Ascending aorta (tissue), 2 donors: ENCODE measurements around the gene GHRHR. TPM values are rescaled to one million over a fixed set of nuclear protein-coding genes. Genes with fewer than 3 reads are reported as not detected.
A peak's percentile ranks its signal among the peaks of the same experiment; 100 is the strongest.

Experiments
- DNase-seq, 2 donors: peaks; one replicate each; pipeline ENCODE4 v3.0.0-alpha.2; 2019; ENCODE audit warnings: low spot score in 2 of 2
- H3K27ac ChIP-seq, 2 donors: fragments of 200-600 bp; sonication (generic); one replicate each; pipeline ENCODE4 v1.5.1; 2016 to 2017; ENCODE audit warnings: mild to moderate bottlenecking in 1 of 2
- H3K27me3 ChIP-seq: fragments of 200-600 bp; sonication (generic); one replicate; pipeline ENCODE4 v1.5.1; 2017
- H3K36me3 ChIP-seq, 2 donors: fragments of 200-600 bp; sonication (generic); one replicate each; pipeline ENCODE4 v1.5.1; 2016
- H3K4me1 ChIP-seq, 2 donors: fragments of 200-600 bp; sonication (generic); one replicate each; pipeline ENCODE4 v1.5.1; 2016 to 2017; ENCODE audit warnings: mild to moderate bottlenecking in 1 of 2
- H3K4me3 ChIP-seq, 2 donors: fragments of 200-600 bp; sonication (generic); one replicate each; pipeline ENCODE4 v1.5.1; 2016 to 2017; ENCODE audit warnings: mild to moderate bottlenecking in 1 of 2
- H3K9me3 ChIP-seq, 2 donors: fragments of 200-600 bp; sonication (generic); one replicate each; pipeline ENCODE4 v1.5.1; 2016
- intact Hi-C: fragments of 100-400 bp; cut with DNase I; formaldehyde crosslinking; loops from one replicate; pipeline ENCODE4 v1.15.1; 2023
- total RNA-seq: library from RNA; depleted of rRNA; stranded (reverse); fragments of >200 nt; gene quantifications from one replicate; pipeline ENCODE4 v1.1.0, GENCODE V29; 2016
- TF ChIP-seq, protein P1 (sequence below), 3 experiments: fragments of 200-600 bp in 2 of 3; fragments of 450-650 bp in 1 of 3; sonication (generic) in 2 of 3; IDR thresholded peaks; one replicate each; pipeline ENCODE4 v1.5.1; 2016 to 2019; ENCODE audit warnings: antibody characterized with exemption in 3 of 3, mild to moderate bottlenecking in 1 of 3, moderate library complexity in 1 of 3

GHRHR gene
- total RNA-seq, 1 donor from 2014 or later: not detected

DNA sequence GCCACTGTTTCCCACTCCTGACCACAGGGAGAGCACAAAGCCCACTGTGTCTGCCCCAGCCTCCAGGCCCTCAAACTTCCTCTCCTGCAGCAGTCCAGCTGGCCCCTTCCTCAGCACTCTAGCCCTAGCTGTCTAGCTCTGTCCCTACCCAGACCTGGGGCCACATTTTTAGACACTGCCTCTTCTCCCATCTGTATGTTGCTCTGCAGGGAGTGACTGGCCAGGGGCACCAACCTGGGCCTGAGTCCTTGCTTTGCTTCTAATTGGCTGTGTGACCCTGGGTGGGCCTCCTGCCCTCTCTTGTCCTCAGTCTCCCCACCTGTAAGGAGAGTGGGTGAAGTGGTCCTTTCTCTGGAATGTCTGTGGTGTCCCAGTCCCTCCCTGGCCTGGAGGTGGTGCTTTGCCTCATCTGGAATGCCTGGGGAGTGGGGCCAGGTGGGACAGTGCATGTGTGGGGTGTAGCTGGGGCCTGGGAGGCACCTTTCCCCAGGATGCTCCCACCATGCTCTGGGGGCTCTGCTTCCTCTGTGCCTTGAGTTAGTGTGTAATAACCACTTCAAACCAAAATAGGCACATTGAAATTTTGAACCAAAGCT is 27.0 kb upstream of the GHRHR start:
- Histone ChIP-seq H3K4me1 (peaks cover 0 to 3% of the 10 kb centered on the region in 2 donors), H3K27ac (no peak overlapping the region), H3K9me3 (no peaks in the 10 kb centered on the region), H3K36me3 (no peaks in the 10 kb centered on the region), H3K27me3 (no peaks in the 10 kb centered on the region), H3K4me3 (no peak overlapping the region)
- TF ChIP-seq, protein P1, sequence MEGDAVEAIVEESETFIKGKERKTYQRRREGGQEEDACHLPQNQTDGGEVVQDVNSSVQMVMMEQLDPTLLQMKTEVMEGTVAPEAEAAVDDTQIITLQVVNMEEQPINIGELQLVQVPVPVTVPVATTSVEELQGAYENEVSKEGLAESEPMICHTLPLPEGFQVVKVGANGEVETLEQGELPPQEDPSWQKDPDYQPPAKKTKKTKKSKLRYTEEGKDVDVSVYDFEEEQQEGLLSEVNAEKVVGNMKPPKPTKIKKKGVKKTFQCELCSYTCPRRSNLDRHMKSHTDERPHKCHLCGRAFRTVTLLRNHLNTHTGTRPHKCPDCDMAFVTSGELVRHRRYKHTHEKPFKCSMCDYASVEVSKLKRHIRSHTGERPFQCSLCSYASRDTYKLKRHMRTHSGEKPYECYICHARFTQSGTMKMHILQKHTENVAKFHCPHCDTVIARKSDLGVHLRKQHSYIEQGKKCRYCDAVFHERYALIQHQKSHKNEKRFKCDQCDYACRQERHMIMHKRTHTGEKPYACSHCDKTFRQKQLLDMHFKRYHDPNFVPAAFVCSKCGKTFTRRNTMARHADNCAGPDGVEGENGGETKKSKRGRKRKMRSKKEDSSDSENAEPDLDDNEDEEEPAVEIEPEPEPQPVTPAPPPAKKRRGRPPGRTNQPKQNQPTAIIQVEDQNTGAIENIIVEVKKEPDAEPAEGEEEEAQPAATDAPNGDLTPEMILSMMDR (IDR thresholded peaks at IDR 0.05): no peak
- intact Hi-C loops: loop anchor here (5.0 kb wide), 1 partner anchor 36 kb away; no protein-coding TSS in a partner anchor
- no peak for DNase-seq

DNA sequence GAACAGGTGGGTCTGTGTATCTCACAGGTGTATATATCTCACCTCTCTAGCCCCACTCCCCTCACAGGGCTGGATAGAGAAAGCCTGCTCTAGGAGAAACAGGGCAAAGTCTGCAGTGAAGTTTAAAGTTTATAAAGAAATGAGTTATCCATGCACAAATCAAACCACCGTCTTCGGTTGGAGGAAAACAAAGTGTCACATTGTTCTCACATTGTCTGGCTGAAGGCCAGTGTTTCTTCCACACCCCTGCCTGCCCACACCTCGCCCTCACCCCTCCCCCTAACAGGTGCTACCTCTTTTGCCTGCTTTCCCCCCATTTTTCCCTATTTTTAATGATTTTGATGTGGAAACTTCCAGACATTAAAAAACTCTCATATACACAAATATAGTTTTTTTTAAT is 26.3 kb upstream of the GHRHR start:
- intact Hi-C loops: loop anchor here (5.0 kb wide), 1 partner anchor 35 kb away; no protein-coding TSS in a partner anchor
- no peaks in the 10 kb centered on the region for H3K36me3 ChIP-seq
- H3K4me1 ChIP-seq: peaks cover 0 to 3% of the 10 kb centered on the region in 2 donors
- no peak for DNase-seq
- no peaks in the 10 kb centered on the region for H3K27me3 ChIP-seq
- H3K9me3 ChIP-seq: no peaks in the 10 kb centered on the region
- H3K27ac ChIP-seq: no peak overlapping the region
- TF ChIP-seq, protein P1 (IDR thresholded peaks at IDR 0.05): no peak
- H3K4me3 ChIP-seq: no peak overlapping the region

DNA sequence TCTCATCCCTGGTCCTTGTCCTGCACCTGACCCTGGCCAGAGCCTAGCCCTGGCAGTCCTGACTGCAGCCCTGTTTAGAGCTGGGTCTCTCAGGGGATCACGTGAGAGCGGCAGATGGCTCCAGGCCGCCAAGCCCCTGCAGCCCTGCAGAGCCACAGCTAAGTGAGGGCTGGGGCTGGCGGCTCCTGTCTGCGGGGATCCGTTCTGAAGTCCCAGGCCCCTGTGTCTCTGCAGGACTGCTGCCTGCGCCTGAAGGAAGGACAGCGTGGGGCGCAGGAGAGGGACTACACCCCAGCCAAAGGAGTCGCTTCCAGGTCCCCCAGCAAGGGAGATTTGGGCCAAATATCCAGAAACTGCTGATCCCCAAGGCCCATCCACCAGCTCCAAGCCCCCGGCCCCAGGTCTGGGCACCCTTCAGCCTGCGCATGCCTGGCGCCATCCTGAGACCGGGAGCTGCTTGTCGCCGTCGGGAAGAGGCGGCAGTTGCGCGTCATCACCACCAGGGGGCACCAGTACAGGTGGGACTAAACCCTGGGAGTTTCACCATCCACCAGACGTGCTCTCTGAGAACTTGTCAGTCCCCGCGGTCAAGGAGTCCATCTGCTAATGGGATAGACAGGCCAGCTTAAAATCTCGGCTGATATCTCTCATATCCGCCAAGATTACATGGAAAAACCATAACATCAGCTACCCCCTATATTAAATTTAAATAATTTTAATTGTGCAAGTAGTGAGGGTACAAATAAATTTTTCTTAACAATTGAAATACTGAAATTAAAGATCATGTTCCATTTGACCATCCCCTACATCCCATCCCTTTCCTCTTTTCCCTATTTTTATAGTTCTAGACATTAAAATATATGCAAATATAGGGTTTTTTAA is 25.1 kb upstream of the GHRHR start:
- no peaks in the 10 kb centered on the region for H3K9me3 ChIP-seq
- DNase-seq: peak in 1 of 2 donors; percentile 89
- peaks cover 0 to 3% of the 10 kb centered on the region in 2 donors for H3K4me1 ChIP-seq
- no peak overlapping the region for H3K4me3 ChIP-seq
- H3K27me3 ChIP-seq: no peaks in the 10 kb centered on the region
- TF ChIP-seq, protein P1 (IDR thresholded peaks at IDR 0.05): peak; percentile 76 to 99 (median 96)
- no peaks in the 10 kb centered on the region for H3K36me3 ChIP-seq
- intact Hi-C loops: loop anchor here (5.0 kb wide), 1 partner anchor 34 kb away; no protein-coding TSS in a partner anchor
- no peak overlapping the region for H3K27ac ChIP-seq

DNA sequence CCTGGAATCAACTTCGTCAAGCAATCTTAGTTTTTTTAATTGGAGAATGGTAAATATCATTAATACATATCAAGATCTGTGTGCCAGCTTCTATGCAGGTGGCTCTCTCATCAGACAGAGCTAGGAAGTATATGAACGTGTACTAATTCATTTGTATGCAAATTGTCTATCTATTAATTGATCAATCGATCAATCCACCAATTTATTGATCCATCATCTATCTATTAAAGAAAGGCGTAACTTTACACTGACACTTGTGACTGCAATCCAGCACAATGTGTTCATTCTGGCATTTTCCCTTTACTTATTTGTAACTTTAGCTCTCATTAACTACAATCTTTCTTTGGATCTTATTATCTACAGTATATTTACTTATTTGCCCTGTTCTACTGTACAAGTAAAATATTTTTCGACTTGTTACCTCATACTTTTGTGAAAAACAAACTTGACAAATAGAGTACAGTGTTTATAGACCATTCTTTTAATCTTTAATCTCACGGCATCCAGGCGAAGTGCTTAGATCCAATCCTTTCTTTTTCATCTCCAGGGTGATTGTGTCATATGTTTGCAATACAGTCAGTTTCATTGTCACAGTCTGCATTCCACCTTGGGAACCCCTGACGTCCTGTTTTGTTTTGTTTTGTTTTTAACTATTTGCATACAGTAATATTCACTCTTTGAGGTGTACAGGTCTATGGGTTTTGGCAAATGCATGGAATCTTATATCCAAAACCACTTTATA is 22.0 kb upstream of the GHRHR start:
- Histone ChIP-seq H3K36me3 (no peaks in the 10 kb centered on the region), H3K4me3 (no peak overlapping the region), H3K9me3 (peaks cover 4 to 6% of the 10 kb centered on the region in 2 donors), H3K27ac (no peak overlapping the region), H3K27me3 (no peaks in the 10 kb centered on the region), H3K4me1 (peaks cover 0 to 3% of the 10 kb centered on the region in 2 donors)
- no peak for DNase-seq
- TF ChIP-seq, protein P1 (IDR thresholded peaks at IDR 0.05): no peak
- intact Hi-C loops: no loop called here

DNA sequence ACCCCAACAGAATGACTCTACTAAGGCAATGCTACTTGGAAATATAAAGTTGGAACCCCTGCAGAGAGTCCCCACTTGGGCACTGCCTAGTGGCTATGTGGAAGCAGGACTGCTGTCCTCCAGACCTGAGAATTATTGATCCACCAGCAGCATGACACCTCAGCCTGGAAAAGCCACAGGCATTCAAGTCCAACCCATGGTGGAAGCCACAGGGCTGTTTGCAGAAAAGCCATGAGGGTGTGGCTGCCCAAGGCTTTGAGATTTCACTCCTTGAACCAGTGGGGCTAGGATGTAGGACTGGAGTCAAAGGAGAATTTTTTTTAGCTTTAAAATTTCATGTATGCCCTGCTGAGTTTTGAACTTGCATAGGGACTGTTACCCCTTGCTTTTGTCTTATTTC is 13.6 kb upstream of the GHRHR start:
- TF ChIP-seq, protein P1 (IDR thresholded peaks at IDR 0.05): no peak
- no peak for DNase-seq
- Histone ChIP-seq H3K4me3 (no peak overlapping the region), H3K4me1 (no peaks in the 10 kb centered on the region), H3K27me3 (no peaks in the 10 kb centered on the region), H3K36me3 (no peaks in the 10 kb centered on the region), H3K27ac (no peak overlapping the region), H3K9me3 (peaks cover under 1 to 3% of the 10 kb centered on the region in 2 donors)
- intact Hi-C loops: no loop called here
